ENCODE measurements around the gene RFX8.

GRCh38 chr2:101427240-101427639, 47.7 kb downstream of the RFX8 start:
- TF ChIP-seq POLR2A (conservative IDR thresholded peaks at IDR 0.05): no peak
- no peak for TF ChIP-seq HMGXB4 (CRISPR knock-in tag; IDR thresholded peaks at IDR 0.05)
- TF ChIP-seq POLR2AphosphoS5 (IDR thresholded peaks at IDR 0.05; ENCODE audit: control insufficient read depth, insufficient read depth, low read depth, low read length): no peak
- TF ChIP-seq MXI1 (IDR thresholded peaks at IDR 0.05; ENCODE audit: low read depth, low read length): no peak

Measured in K562 (cell line).